VCaP (cell line): Measurements from ENCODE around the gene ATXN7L1.

Experiments used
- H3K27ac ChIP-seq: fragments of 450-650 bp; 2 replicates; pipeline ENCODE4 v1.5.1; 2017
- TF ChIP-seq, protein P1 (sequence below): fragments of 450-650 bp; conservative IDR thresholded peaks from 2 replicates; pipeline ENCODE4 v1.5.1; 2017; ENCODE audit warnings: mild to moderate bottlenecking, moderate library complexity

Gene ATXN7L1

DNA sequence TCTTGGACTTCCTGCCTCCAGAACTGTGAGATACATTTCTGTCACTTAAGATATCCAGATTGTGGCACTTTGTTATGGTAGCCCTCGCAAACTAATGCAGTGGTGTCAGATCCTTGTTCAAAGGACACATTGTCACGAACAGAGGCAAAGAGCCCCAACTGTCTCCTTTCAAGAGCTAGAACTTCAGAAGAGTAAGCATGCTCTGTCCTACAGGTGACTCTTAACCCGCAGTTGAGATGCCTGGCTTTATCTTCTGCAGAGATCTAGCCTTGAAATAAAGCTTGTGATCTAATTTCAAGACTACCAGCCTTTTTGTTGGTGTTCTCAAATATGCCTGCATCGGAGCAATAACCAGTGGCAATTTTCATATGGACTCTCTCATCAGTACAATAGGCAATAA, 134.4 kb downstream of the ATXN7L1 start:
- TF ChIP-seq, protein P1, sequence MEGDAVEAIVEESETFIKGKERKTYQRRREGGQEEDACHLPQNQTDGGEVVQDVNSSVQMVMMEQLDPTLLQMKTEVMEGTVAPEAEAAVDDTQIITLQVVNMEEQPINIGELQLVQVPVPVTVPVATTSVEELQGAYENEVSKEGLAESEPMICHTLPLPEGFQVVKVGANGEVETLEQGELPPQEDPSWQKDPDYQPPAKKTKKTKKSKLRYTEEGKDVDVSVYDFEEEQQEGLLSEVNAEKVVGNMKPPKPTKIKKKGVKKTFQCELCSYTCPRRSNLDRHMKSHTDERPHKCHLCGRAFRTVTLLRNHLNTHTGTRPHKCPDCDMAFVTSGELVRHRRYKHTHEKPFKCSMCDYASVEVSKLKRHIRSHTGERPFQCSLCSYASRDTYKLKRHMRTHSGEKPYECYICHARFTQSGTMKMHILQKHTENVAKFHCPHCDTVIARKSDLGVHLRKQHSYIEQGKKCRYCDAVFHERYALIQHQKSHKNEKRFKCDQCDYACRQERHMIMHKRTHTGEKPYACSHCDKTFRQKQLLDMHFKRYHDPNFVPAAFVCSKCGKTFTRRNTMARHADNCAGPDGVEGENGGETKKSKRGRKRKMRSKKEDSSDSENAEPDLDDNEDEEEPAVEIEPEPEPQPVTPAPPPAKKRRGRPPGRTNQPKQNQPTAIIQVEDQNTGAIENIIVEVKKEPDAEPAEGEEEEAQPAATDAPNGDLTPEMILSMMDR, result no peak
- no peak overlapping the region for H3K27ac ChIP-seq

GRCh38 chr7:105738133-105738532, 138.3 kb downstream of the ATXN7L1 start:
- no peak overlapping the region for H3K27ac ChIP-seq
- TF ChIP-seq, protein P1, result no peak

DNA sequence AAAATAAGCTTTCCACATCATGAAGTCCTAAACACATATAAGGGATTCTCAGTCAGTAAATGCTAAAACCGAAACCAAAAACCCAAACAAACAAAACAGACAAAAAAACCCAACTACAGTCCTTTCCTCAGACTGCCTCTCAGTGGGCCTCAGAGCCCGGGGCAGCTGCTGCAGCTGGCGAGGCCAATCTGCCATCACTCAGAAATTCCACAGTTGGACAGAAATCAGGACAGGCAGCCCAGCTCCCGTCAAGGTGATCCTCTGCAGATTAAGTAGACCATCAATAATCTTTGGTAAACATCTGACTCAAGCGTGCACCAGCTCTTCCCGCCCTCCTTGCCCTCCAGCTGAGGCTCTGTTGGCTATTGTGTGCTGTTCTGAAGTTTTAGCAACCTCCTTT, 142.2 kb downstream of the ATXN7L1 start:
- no peak overlapping the region for H3K27ac ChIP-seq
- TF ChIP-seq, protein P1, result no peak

- TF ChIP-seq, protein P1, result no peak
- H3K27ac ChIP-seq, result no peak overlapping the region
Measured at GRCh38 chr7:105731042-105731441, 145.4 kb downstream of the ATXN7L1 start.

DNA sequence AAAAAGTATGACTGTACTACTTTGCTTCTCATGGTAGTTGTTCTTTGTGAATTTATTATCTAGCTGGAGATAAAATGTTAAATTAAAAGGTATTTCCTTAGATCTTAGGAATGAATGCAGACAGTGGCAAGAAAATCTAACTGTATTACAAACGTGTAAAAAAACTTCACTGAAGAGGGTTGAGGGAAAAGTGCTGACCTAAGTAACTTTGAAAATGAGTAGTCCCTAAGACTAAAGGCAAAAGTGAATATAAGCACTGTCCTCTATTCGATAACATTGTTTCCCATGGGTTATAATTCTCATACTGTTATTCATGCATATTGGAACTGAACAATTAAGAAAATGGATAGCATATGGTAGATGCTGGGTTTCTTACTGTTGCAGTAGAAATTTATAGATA, 148.4 kb downstream of the ATXN7L1 start:
- TF ChIP-seq, protein P1, result no peak

GRCh38 chr7:105724688-105725087, 151.7 kb downstream of the ATXN7L1 start:
- TF ChIP-seq, protein P1, result no peak
- no peak overlapping the region for H3K27ac ChIP-seq

More for the DNA sequence above, 148.4 kb downstream of the ATXN7L1 start:
- no peak overlapping the region for H3K27ac ChIP-seq

GRCh38 chr7:105723572-105723971, 152.8 kb downstream of the ATXN7L1 start:
- TF ChIP-seq, protein P1, result no peak
- H3K27ac ChIP-seq, result no peak overlapping the region

DNA sequence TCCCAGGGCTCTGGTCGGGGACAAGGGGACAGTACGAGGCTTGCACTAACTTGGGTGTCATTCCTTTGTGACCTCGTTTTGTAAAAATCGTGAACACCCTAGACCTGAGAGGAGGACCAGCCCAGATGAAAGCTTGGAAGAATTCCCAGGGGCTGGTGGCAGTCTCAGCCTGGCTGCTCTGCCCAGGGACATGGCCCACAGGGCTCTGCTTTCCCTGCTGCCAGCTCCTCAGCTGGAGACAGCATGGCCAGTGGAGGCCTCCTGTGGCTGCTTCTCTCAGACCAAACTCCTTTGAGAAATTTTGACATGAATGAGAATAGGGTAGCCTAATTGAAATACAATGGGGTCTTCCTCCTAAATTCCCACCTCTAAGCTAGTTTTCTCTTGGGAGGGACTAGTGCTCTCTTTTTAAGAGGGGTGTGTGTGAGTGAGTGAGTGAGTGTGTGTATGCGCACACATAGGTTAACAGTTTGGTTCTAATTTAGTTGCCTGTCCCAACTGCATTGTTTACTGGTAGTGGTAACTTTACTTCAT, 154.8 kb downstream of the ATXN7L1 start:
- TF ChIP-seq, protein P1, result no peak
- no peak overlapping the region for H3K27ac ChIP-seq
